ENCODE results near the gene IQCH.
"Not testable (repeated sequence)": the region's sequence is repeated elsewhere in the genome, so short reads cannot be mapped to it uniquely, and the experiment has no call there.

Gene IQCH

GRCh38 chr15:67286400-67286799 lies 31.8 kb downstream of the IQCH start:
- H3K36me3 ChIP-seq (ENCODE audit: insufficient read depth, low read length); H3K27me3 ChIP-seq (ENCODE audit: insufficient read depth, low read length); H3K9me3 ChIP-seq (ENCODE audit: low read length); H2AFZ ChIP-seq (ENCODE audit: low read depth, low read length); H3K4me3 ChIP-seq (ENCODE audit: low read length); H3K4me1 ChIP-seq (ENCODE audit: insufficient read depth, low read length): not testable (repeated sequence)

DNA sequence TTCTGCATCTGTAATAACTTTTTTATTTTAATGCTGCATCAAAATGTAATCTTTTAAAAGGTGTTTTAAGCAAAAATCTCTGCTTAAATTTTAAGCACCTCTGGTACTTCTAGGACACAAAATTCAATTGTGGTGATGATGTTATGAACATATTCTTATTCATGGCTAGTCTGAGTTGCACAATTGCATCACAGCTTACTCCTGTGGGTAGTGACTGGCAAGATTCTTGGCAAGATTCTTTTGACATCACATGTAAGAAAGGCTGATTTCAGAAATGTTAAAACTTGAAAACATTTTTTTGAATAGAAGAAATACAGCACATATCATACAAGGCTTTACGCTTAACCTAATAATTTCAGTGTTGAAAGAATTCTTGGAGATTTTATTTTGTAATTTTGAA lies 35.7 kb downstream of the IQCH start:
- H3K27me3 ChIP-seq (ENCODE audit: insufficient read depth, low read length) = no peaks in the 10 kb centered on the region
- no peak overlapping the region for H3K4me3 ChIP-seq (ENCODE audit: low read length)
- H3K36me3 ChIP-seq (ENCODE audit: insufficient read depth, low read length) = no peaks in the 10 kb centered on the region
- H3K4me1 ChIP-seq (ENCODE audit: insufficient read depth, low read length) = no peaks in the 10 kb centered on the region
- H2AFZ ChIP-seq (ENCODE audit: low read depth, low read length) = no peak overlapping the region
- no peaks in the 10 kb centered on the region for H3K9me3 ChIP-seq (ENCODE audit: low read length)

DNA sequence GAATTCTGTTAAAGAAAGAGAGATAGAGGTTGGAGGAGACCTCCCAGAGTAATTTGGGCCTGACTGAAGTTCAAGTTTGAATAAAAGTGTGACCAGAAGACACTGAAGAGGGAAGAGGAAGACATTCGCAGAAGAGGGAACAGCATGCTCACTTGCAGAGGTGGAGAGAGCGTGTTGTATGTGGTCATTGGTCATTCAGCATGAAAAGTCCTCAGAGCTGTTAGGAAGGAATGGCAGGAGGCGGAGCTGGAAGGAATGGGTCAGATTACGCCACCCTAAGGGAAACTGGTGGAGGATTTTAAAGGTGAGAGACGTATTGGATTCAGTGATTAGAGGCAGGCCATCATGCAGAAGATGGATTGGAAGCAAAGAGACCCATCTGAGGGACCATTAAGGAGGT lies 41.6 kb downstream of the IQCH start:
- Histone ChIP-seq H3K4me1 (ENCODE audit: insufficient read depth, low read length) (no peaks in the 10 kb centered on the region), H3K36me3 (ENCODE audit: insufficient read depth, low read length) (no peaks in the 10 kb centered on the region), H3K4me3 (ENCODE audit: low read length) (no peak overlapping the region), H3K27me3 (ENCODE audit: insufficient read depth, low read length) (no peaks in the 10 kb centered on the region), H3K9me3 (ENCODE audit: low read length) (no peaks in the 10 kb centered on the region), H2AFZ (ENCODE audit: low read depth, low read length) (no peak overlapping the region)

DNA sequence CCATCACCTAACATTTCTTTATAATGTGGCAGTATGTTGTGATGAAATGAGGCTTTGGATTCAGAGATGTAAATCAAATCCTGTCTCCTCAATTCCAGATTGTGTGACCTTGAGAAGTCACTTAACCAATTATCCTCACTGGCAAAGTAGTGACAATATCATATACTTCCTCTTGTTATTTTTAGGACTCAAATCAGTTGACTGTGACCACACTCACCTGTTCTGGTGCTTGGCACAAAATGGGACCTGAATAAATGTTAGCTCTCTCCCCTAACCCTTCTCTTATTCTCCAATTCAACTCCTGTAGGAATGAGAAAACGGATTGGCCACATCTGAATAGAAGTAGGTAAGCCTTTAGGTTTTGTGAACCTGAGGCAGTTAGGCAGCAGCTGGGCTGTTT lies 42.1 kb downstream of the IQCH start:
- Histone ChIP-seq H3K4me3 (ENCODE audit: low read length) (no peak overlapping the region), H3K27me3 (ENCODE audit: insufficient read depth, low read length) (no peaks in the 10 kb centered on the region), H2AFZ (ENCODE audit: low read depth, low read length) (no peak overlapping the region), H3K9me3 (ENCODE audit: low read length) (no peaks in the 10 kb centered on the region), H3K36me3 (ENCODE audit: insufficient read depth, low read length) (no peaks in the 10 kb centered on the region), H3K4me1 (ENCODE audit: insufficient read depth, low read length) (no peaks in the 10 kb centered on the region)

- H3K4me3 ChIP-seq (ENCODE audit: low read length) = no peak overlapping the region
- H3K36me3 ChIP-seq (ENCODE audit: insufficient read depth, low read length) = no peaks in the 10 kb centered on the region
- H3K27me3 ChIP-seq (ENCODE audit: insufficient read depth, low read length) = no peaks in the 10 kb centered on the region
- no peaks in the 10 kb centered on the region for H3K4me1 ChIP-seq (ENCODE audit: insufficient read depth, low read length)
- no peak overlapping the region for H2AFZ ChIP-seq (ENCODE audit: low read depth, low read length)
- no peaks in the 10 kb centered on the region for H3K9me3 ChIP-seq (ENCODE audit: low read length)
Observed at GRCh38 chr15:67300266-67301025, 45.9 kb downstream of the IQCH start.

- Histone ChIP-seq H3K4me1 (ENCODE audit: insufficient read depth, low read length) (peaks cover 10% of the 10 kb centered on the region), H2AFZ (ENCODE audit: low read depth, low read length) (no peak overlapping the region), H3K36me3 (ENCODE audit: insufficient read depth, low read length) (no peaks in the 10 kb centered on the region), H3K9me3 (ENCODE audit: low read length) (no peaks in the 10 kb centered on the region), H3K4me3 (ENCODE audit: low read length) (no peak overlapping the region), H3K27me3 (ENCODE audit: insufficient read depth, low read length) (no peaks in the 10 kb centered on the region)
Observed at GRCh38 chr15:67303490-67304363, 49.1 kb downstream of the IQCH start.

GRCh38 chr15:67304778-67305177 lies 50.2 kb downstream of the IQCH start:
- Histone ChIP-seq H3K4me1 (ENCODE audit: insufficient read depth, low read length) (peaks cover 10% of the 10 kb centered on the region), H3K9me3 (ENCODE audit: low read length) (no peaks in the 10 kb centered on the region), H3K4me3 (ENCODE audit: low read length) (no peak overlapping the region), H3K36me3 (ENCODE audit: insufficient read depth, low read length) (no peaks in the 10 kb centered on the region), H2AFZ (ENCODE audit: low read depth, low read length) (no peak overlapping the region), H3K27me3 (ENCODE audit: insufficient read depth, low read length) (no peaks in the 10 kb centered on the region)

DNA sequence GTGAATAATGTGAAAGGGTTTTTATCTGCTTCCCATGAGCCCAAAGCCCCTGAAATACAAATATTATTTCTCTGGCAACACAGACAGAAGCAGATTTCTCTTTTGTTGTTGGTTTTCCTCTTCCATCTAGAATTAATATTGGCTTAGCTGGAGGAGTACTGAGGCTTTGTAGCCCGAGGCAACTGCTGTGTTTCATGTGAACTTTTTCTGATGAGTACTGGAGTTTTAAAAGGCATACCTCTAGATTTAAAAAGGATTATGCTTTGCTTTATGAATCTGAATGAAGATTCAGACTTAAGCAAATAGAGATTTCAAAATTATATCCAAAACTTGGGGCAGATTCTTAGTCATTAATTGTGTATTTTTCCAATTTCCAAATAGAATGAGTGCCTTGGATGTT lies 50.9 kb downstream of the IQCH start:
- no peaks in the 10 kb centered on the region for H3K27me3 ChIP-seq (ENCODE audit: insufficient read depth, low read length)
- peaks cover 10% of the 10 kb centered on the region for H3K4me1 ChIP-seq (ENCODE audit: insufficient read depth, low read length)
- no peaks in the 10 kb centered on the region for H3K36me3 ChIP-seq (ENCODE audit: insufficient read depth, low read length)
- no peak overlapping the region for H2AFZ ChIP-seq (ENCODE audit: low read depth, low read length)
- H3K4me3 ChIP-seq (ENCODE audit: low read length) = no peak overlapping the region
- no peaks in the 10 kb centered on the region for H3K9me3 ChIP-seq (ENCODE audit: low read length)

- Histone ChIP-seq H3K36me3 (ENCODE audit: insufficient read depth, low read length) (no peaks in the 10 kb centered on the region), H3K4me1 (ENCODE audit: insufficient read depth, low read length) (peaks cover 10% of the 10 kb centered on the region), H3K9me3 (ENCODE audit: low read length) (no peaks in the 10 kb centered on the region), H2AFZ (ENCODE audit: low read depth, low read length) (no peak overlapping the region), H3K4me3 (ENCODE audit: low read length) (no peak overlapping the region), H3K27me3 (ENCODE audit: insufficient read depth, low read length) (no peaks in the 10 kb centered on the region)
Observed at GRCh38 chr15:67307156-67307555, 52.6 kb downstream of the IQCH start.

- H3K36me3 ChIP-seq (ENCODE audit: insufficient read depth, low read length) = no peaks in the 10 kb centered on the region
- H3K9me3 ChIP-seq (ENCODE audit: low read length) = no peaks in the 10 kb centered on the region
- peaks cover 10% of the 10 kb centered on the region for H3K4me1 ChIP-seq (ENCODE audit: insufficient read depth, low read length)
- no peak overlapping the region for H3K4me3 ChIP-seq (ENCODE audit: low read length)
- H2AFZ ChIP-seq (ENCODE audit: low read depth, low read length) = peak overlapping the region; percentile 68
- no peaks in the 10 kb centered on the region for H3K27me3 ChIP-seq (ENCODE audit: insufficient read depth, low read length)
Observed at GRCh38 chr15:67307889-67308597, 53.5 kb downstream of the IQCH start.

GRCh38 chr15:67311731-67312130 lies 57.1 kb downstream of the IQCH start:
- Histone ChIP-seq H3K4me3 (ENCODE audit: low read length) (no peak overlapping the region), H3K4me1 (ENCODE audit: insufficient read depth, low read length) (peaks cover 10% of the 10 kb centered on the region), H3K36me3 (ENCODE audit: insufficient read depth, low read length) (no peaks in the 10 kb centered on the region), H3K27me3 (ENCODE audit: insufficient read depth, low read length) (no peaks in the 10 kb centered on the region), H2AFZ (ENCODE audit: low read depth, low read length) (no peak overlapping the region), H3K9me3 (ENCODE audit: low read length) (no peaks in the 10 kb centered on the region)

- Histone ChIP-seq H3K27me3 (ENCODE audit: insufficient read depth, low read length) (no peaks in the 10 kb centered on the region), H3K4me1 (ENCODE audit: insufficient read depth, low read length) (no peaks in the 10 kb centered on the region), H3K36me3 (ENCODE audit: insufficient read depth, low read length) (no peaks in the 10 kb centered on the region), H2AFZ (ENCODE audit: low read depth, low read length) (no peak overlapping the region), H3K4me3 (ENCODE audit: low read length) (no peak overlapping the region), H3K9me3 (ENCODE audit: low read length) (no peaks in the 10 kb centered on the region)
Observed at GRCh38 chr15:67319961-67320360, 65.4 kb downstream of the IQCH start.

DNA sequence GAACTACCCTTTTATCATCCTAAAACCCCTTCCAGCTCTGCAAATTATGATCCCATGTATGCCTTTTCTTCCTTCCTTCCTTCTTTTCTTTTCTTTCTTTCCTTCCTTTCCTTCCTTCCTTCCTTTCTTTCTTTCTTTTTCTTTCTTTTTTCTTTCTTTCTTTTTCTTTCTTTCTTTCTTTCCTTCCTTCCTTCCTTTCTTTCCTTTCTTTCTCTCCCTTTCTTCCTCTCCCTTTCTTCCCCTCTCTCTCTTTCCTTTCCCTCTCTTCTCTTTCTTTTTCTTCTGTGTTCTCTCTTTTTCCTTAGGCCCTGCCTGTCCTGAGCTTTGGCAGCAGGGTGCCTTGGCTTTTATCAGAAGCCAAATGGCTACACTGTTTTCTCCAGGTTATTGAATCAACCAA lies 66.8 kb downstream of the IQCH start:
- H3K4me1 ChIP-seq (ENCODE audit: insufficient read depth, low read length) = no peaks in the 10 kb centered on the region
- H2AFZ ChIP-seq (ENCODE audit: low read depth, low read length) = no peak overlapping the region
- no peaks in the 10 kb centered on the region for H3K9me3 ChIP-seq (ENCODE audit: low read length)
- H3K27me3 ChIP-seq (ENCODE audit: insufficient read depth, low read length) = no peaks in the 10 kb centered on the region
- H3K4me3 ChIP-seq (ENCODE audit: low read length) = no peak overlapping the region
- H3K36me3 ChIP-seq (ENCODE audit: insufficient read depth, low read length) = no peaks in the 10 kb centered on the region

All from neuron (in vitro differentiated cells).